ENCODE results near the gene GUSB.
"Not testable (repeated sequence)": the region's sequence is repeated elsewhere in the genome, so short reads cannot be mapped to it uniquely, and the experiment has no call there.

GUSB gene

GRCh38 chr7:65962033-65962432 is 20.0 kb downstream of the GUSB start:
- DNase-seq (ENCODE audit: insufficient read length, low spot score): no peak
- no peak for FAIRE-seq
- TF ChIP-seq TAF1 (IDR thresholded peaks at IDR 0.05; ENCODE audit: low read depth, low read length): no peak
- TF ChIP-seq POLR2A (IDR thresholded peaks at IDR 0.05; ENCODE audit: low read depth, low read length): no peak
- no peak for TF ChIP-seq POU2F2 (IDR thresholded peaks at IDR 0.05; ENCODE audit: low read depth, low read length)
- no peak for TF ChIP-seq SPI1 (IDR thresholded peaks at IDR 0.05; ENCODE audit: low read depth, low read length)
- TF ChIP-seq PAX5 (IDR thresholded peaks at IDR 0.05; ENCODE audit: insufficient read depth, low read length, severe bottlenecking): no peak
- no peak for TF ChIP-seq POLR2AphosphoS5 (IDR thresholded peaks at IDR 0.05; ENCODE audit: low read depth, low read length)

GRCh38 chr7:65960351-65961074 is 21.5 kb downstream of the GUSB start:
- no peak for DNase-seq (ENCODE audit: insufficient read length, low spot score)
- no peak for FAIRE-seq
- TF ChIP-seq POLR2AphosphoS5 (IDR thresholded peaks at IDR 0.05; ENCODE audit: low read depth, low read length) (0 out of 2 replicates have a peak, but pooled peaks have one; percentile 11), TAF1 (IDR thresholded peaks at IDR 0.05; ENCODE audit: low read depth, low read length) (no peak)

- DNase-seq (ENCODE audit: insufficient read length, low spot score): no peak
These were observed 26.3 kb downstream of the GUSB start for GRCh38 chr7:65955718-65956117.

DNA sequence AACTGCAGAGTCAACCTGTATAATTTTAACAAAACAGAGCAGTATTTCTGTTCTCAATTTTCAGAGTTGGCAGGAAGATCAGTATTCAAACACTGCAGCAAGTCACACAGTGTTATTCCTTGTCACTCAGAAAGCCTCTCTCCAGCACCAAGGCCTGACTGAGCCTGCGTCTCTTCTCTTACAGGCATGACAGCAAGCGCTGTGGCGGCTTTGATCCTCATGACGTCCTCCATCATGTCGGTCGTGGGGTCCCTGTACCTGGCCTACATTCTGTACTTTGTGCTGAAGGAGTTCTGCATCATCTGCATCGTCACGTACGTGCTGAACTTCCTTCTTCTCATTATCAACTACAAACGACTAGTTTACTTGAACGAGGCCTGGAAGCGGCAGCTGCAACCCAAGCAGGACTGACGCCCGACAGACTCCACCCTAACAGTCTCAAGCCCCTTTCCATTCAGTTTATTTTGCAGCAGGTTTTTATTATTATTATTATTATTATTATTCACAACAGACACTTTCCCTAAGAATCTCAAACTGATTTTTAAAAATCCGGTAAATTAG is 28.0 kb downstream of the GUSB start:
- FAIRE-seq (no peak), DNase-seq (ENCODE audit: insufficient read length, low spot score) (no peak)
- TF ChIP-seq TAF1 (IDR thresholded peaks at IDR 0.05; ENCODE audit: low read depth, low read length) (no peak), POLR2A (IDR thresholded peaks at IDR 0.05; ENCODE audit: low read depth, low read length) (no peak), SPI1 (IDR thresholded peaks at IDR 0.05; ENCODE audit: low read depth, low read length) (no peak), POLR2AphosphoS5 (IDR thresholded peaks at IDR 0.05; ENCODE audit: low read depth, low read length) (no peak), POU2F2 (IDR thresholded peaks at IDR 0.05; ENCODE audit: low read depth, low read length) (no peak), PAX5 (IDR thresholded peaks at IDR 0.05; ENCODE audit: insufficient read depth, low read length, severe bottlenecking) (no peak)

More at GRCh38 chr7:65955718-65956117, 26.3 kb downstream of the GUSB start:
- TF ChIP-seq POLR2A (IDR thresholded peaks at IDR 0.05; ENCODE audit: low read depth, low read length): no peak
- no peak for TF ChIP-seq PAX5 (IDR thresholded peaks at IDR 0.05; ENCODE audit: insufficient read depth, low read length, severe bottlenecking)
- no peak for FAIRE-seq

DNA sequence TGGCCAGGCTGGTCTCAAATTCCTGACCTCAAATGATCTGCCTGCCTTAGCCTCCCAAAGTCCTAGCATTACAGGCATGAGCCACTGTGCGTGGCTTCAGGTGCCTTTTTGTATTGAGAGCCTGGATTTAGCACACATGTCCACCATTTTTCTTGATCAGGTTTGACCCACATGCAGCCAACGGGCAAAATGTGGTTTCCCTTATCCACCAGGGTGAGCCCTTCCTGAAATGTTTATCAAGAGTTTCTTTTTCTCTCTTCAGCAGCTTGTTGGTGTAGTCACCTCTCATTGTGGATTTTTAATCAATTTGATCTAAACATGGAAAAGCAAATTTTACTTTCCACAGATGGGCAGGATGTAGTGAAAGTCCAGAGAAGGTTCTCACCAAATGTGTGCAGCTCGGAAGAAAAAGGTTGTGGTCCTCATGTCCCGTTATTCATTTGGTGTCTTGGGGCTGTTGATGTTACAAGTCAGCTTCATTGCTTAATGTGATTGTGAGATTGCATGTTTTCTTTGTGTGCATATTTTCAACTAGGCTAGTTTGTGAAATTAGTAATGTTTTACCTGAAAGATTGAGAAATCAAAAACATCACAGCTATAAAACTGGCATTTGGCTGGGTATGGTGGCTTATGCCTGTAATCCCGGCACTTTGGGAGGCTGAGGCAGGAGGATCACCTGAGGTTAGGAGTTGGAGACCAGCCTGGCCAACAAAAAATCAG is 28.9 kb downstream of the GUSB start:
- no peak for DNase-seq (ENCODE audit: insufficient read length, low spot score)
- FAIRE-seq: no peak
- TF ChIP-seq TAF1 (IDR thresholded peaks at IDR 0.05; ENCODE audit: low read depth, low read length): no peak
- no peak for TF ChIP-seq SPI1 (IDR thresholded peaks at IDR 0.05; ENCODE audit: low read depth, low read length)
- TF ChIP-seq POU2F2 (IDR thresholded peaks at IDR 0.05; ENCODE audit: low read depth, low read length): no peak
- TF ChIP-seq PAX5 (IDR thresholded peaks at IDR 0.05; ENCODE audit: insufficient read depth, low read length, severe bottlenecking): no peak
- no peak for TF ChIP-seq POLR2AphosphoS5 (IDR thresholded peaks at IDR 0.05; ENCODE audit: low read depth, low read length)
- TF ChIP-seq POLR2A (IDR thresholded peaks at IDR 0.05; ENCODE audit: low read depth, low read length): no peak

- TF ChIP-seq PAX5 (IDR thresholded peaks at IDR 0.05; ENCODE audit: insufficient read depth, low read length, severe bottlenecking) (no peak), POLR2AphosphoS5 (IDR thresholded peaks at IDR 0.05; ENCODE audit: low read depth, low read length) (no peak), POU2F2 (IDR thresholded peaks at IDR 0.05; ENCODE audit: low read depth, low read length) (no peak), TAF1 (IDR thresholded peaks at IDR 0.05; ENCODE audit: low read depth, low read length) (no peak), POLR2A (IDR thresholded peaks at IDR 0.05; ENCODE audit: low read depth, low read length) (no peak), SPI1 (IDR thresholded peaks at IDR 0.05; ENCODE audit: low read depth, low read length) (no peak)
- FAIRE-seq (no peak), DNase-seq (ENCODE audit: insufficient read length, low spot score) (no peak)
These were observed 30.0 kb downstream of the GUSB start for GRCh38 chr7:65951837-65952578.

DNA sequence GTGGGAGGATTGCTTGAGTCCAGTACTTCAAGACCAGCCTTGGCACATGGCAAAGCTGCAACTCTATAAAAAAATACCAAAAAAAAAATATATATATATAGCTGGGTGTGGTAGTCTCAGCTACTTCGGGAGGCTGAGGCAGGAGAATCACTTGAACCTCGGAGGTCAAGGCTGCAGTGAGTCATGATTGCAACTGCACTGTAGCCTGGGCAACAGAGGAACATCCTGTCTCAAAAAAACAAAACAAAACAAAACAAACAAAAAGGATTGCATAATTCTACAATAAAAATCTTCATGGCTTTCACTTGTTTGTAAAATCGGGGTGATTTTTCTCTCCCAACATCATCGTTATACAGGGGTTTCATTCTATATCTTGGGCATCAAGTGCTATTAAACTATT is 35.1 kb downstream of the GUSB start:
- TF ChIP-seq POLR2AphosphoS5 (IDR thresholded peaks at IDR 0.05; ENCODE audit: low read depth, low read length) (no peak), POU2F2 (IDR thresholded peaks at IDR 0.05; ENCODE audit: low read depth, low read length) (no peak), SPI1 (IDR thresholded peaks at IDR 0.05; ENCODE audit: low read depth, low read length) (no peak)
- no peak for FAIRE-seq
- no peak for DNase-seq (ENCODE audit: insufficient read length, low spot score)

DNA sequence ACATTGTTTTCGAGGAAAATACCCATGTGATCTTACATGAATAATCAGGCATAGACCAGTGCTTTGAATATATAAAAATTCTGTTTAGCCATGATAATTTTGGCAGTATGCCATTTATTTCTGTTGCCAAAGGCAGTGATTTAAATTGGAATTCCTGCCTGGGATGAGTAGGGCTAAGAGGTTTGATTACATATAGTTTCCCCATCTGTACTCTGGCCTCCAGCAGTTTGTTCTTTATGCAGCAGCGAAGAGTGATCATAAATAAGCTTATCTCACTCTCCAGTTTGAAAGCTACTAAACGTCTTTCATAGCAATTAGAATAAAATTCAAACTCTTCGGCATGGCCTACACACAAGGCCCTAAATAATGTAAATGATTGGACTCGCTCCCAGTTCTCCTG is 36.2 kb downstream of the GUSB start:
- FAIRE-seq; DNase-seq (ENCODE audit: insufficient read length, low spot score): not testable (repeated sequence)

DNA sequence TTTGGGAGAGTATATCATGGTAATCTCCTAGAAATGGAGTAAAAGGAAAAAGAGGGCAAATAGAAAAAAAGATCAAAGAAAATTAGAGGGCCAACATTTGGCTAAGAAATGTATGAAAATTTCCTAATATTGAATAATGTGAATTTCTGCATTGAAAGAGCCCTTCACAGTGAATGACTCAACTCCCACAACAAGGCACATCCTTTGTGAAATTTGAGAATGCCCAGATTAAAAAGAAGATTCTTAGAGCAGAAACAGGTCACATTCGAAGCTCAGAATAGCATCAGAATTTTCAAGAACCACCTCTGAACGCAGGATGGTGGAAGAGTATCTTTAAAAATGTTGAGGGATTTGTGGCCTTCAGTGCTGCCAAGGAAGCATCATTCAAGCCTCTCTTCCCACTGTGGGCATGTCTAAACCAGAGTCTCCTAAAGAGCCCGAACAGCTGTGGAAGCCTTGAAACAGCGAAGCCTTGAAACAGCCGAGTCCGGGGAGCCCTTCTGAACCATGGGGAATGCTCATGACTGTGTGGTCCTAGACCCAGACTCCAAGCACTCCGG is 43.6 kb downstream of the GUSB start:
- no peak for TF ChIP-seq SPI1 (IDR thresholded peaks at IDR 0.05; ENCODE audit: low read depth, low read length)
- no peak for TF ChIP-seq POLR2A (IDR thresholded peaks at IDR 0.05; ENCODE audit: low read depth, low read length)
- no peak for TF ChIP-seq PAX5 (IDR thresholded peaks at IDR 0.05; ENCODE audit: insufficient read depth, low read length, severe bottlenecking)
- no peak for TF ChIP-seq TAF1 (IDR thresholded peaks at IDR 0.05; ENCODE audit: low read depth, low read length)
- no peak for TF ChIP-seq POLR2AphosphoS5 (IDR thresholded peaks at IDR 0.05; ENCODE audit: low read depth, low read length)
- no peak for TF ChIP-seq POU2F2 (IDR thresholded peaks at IDR 0.05; ENCODE audit: low read depth, low read length)
- FAIRE-seq (no peak), DNase-seq (ENCODE audit: insufficient read length, low spot score) (no peak)
